BE2C (cell line): Measurements from ENCODE around the gene HSPA1L. TPM values are rescaled to one million over a fixed set of nuclear protein-coding genes. Genes with fewer than 3 reads are reported as not detected.
"Not testable (repeated sequence)": the region's sequence is repeated elsewhere in the genome, so short reads cannot be mapped to it uniquely, and the experiment has no call there.

Experiments used
- DNase-seq: peaks from one replicate; pipeline ENCODE4 v3.0.0-alpha.2; 2020
- H3K27me3 ChIP-seq: fragments of 250-450 bp; sonication (Bioruptor Pico); 2 replicates; pipeline ENCODE4 v1.5.1; 2020; ENCODE audit warnings: mild to moderate bottlenecking
- H3K36me3 ChIP-seq: fragments of 250-450 bp; sonication (Bioruptor Pico); 2 replicates; pipeline ENCODE4 v1.5.1; 2020; ENCODE audit warnings: mild to moderate bottlenecking
- H3K4me1 ChIP-seq: fragments of 250-450 bp; sonication (Bioruptor Pico); 2 replicates; pipeline ENCODE4 v1.5.1; 2020
- H3K4me3 ChIP-seq: 2 replicates; pipeline ENCODE4 v1.5.1; 2011; ENCODE audit warnings: low read depth, low read length
- H3K9me3 ChIP-seq: fragments of 250-450 bp; sonication (Bioruptor Pico); 2 replicates; pipeline ENCODE4 v1.5.1; 2020
- CTCF ChIP-seq: IDR thresholded peaks from 2 replicates; pipeline ENCODE4 v1.5.1; 2012; ENCODE audit warnings: mild to moderate bottlenecking, low read depth, low read length
- polyA plus RNA-seq: library from polyadenylated mRNA; unstranded; fragments of >200 nt; gene quantifications from one replicate; pipeline ENCODE4 v1.2.1, GENCODE V29; 2012; ENCODE audit warnings: low read depth, missing spikeins; ENCODE audit not compliant: insufficient read length, insufficient read depth

Gene HSPA1L
- 1.3 TPM for polyA plus RNA-seq

GRCh38 chr6:31815025-31815838, at the start of gene HSPA1L, which contains the start of gene HSPA1A:
HSPA1L (minus strand) TSS chr6:31815283; CDS start chr6:31811972, 3,311 bp downstream.
HSPA1A (plus strand) TSS chr6:31815543; CDS start chr6:31815757, 214 bp downstream.
- H3K4me3 ChIP-seq = peak within 1 kb of the TSS; percentile 76
- H3K27me3 ChIP-seq = no peaks in the 10 kb centered on the region

GRCh38 chr6:31864818-31865204, 49.7 kb upstream of the HSPA1L start:
- Histone ChIP-seq H3K27me3 (no peaks in the 10 kb centered on the region), H3K4me1 (no peaks in the 10 kb centered on the region), H3K36me3 (0 out of 2 replicates have a peak, but pooled peaks cover 2% of the 10 kb centered on the region), H3K4me3 (no peak overlapping the region), H3K9me3 (no peaks in the 10 kb centered on the region)
- no peak for DNase-seq
- no peak for TF ChIP-seq CTCF

More at GRCh38 chr6:31815025-31815838, at the start of gene HSPA1L, which contains the start of gene HSPA1A:
- TF ChIP-seq CTCF = no peak
- peak; percentile 96 for DNase-seq
- Histone ChIP-seq H3K36me3 (no peaks in the 10 kb centered on the region), H3K9me3 (no peaks in the 10 kb centered on the region; the same call in 1 of the 2 replicates), H3K4me1 (0 out of 2 replicates have a peak, but pooled peaks cover 4% of the 10 kb centered on the region)

GRCh38 chr6:31864123-31864562, 49.1 kb upstream of the HSPA1L start:
- not testable (repeated sequence) for H3K27me3 ChIP-seq, H3K4me1 ChIP-seq
- H3K4me3 ChIP-seq = peak overlapping the region; percentile 74

GRCh38 chr6:31862344-31863235, 47.5 kb upstream of the HSPA1L start, which contains the start of gene NEU1:
NEU1 (minus strand) TSS chr6:31862821; CDS start chr6:31862776, 45 bp downstream.
- Histone ChIP-seq H3K36me3 (0 out of 2 replicates have a peak, but pooled peaks cover 3% of the 10 kb centered on the region), H3K4me1 (no peaks in the 10 kb centered on the region), H3K27me3 (no peaks in the 10 kb centered on the region), H3K4me3 (peak within 1 kb of the TSS; percentile 76), H3K9me3 (no peaks in the 10 kb centered on the region)
- peak; percentile 100 for DNase-seq
- TF ChIP-seq CTCF = no peak

More at GRCh38 chr6:31864123-31864562, 49.1 kb upstream of the HSPA1L start:
- H3K9me3 ChIP-seq, H3K36me3 ChIP-seq, DNase-seq: not testable (repeated sequence)

GRCh38 chr6:31861919-31862343, 46.8 kb upstream of the HSPA1L start:
- no peak for DNase-seq
- no peak for TF ChIP-seq CTCF
- Histone ChIP-seq H3K4me3 (peak overlapping the region; percentile 76), H3K27me3 (no peaks in the 10 kb centered on the region), H3K36me3 (0 out of 2 replicates have a peak, but pooled peaks cover 3% of the 10 kb centered on the region), H3K4me1 (no peaks in the 10 kb centered on the region), H3K9me3 (no peaks in the 10 kb centered on the region)

- no peak for DNase-seq
- Histone ChIP-seq H3K4me3 (no peak overlapping the region), H3K4me1 (no peaks in the 10 kb centered on the region), H3K27me3 (no peaks in the 10 kb centered on the region), H3K36me3 (0 out of 2 replicates have a peak, but pooled peaks cover 3% of the 10 kb centered on the region), H3K9me3 (no peaks in the 10 kb centered on the region)
- TF ChIP-seq CTCF = no peak
Measured at GRCh38 chr6:31861150-31861549, 46.1 kb upstream of the HSPA1L start.
